LNCAP (cell line): ENCODE measurements around the gene TUBGCP3.

ENCODE experiments used
- CTCF ChIP-seq: fragments of 450-650 bp; IDR thresholded peaks from 2 replicates; pipeline ENCODE4 v1.5.1; 2017; ENCODE audit warnings: mild to moderate bottlenecking

The TUBGCP3 gene

DNA sequence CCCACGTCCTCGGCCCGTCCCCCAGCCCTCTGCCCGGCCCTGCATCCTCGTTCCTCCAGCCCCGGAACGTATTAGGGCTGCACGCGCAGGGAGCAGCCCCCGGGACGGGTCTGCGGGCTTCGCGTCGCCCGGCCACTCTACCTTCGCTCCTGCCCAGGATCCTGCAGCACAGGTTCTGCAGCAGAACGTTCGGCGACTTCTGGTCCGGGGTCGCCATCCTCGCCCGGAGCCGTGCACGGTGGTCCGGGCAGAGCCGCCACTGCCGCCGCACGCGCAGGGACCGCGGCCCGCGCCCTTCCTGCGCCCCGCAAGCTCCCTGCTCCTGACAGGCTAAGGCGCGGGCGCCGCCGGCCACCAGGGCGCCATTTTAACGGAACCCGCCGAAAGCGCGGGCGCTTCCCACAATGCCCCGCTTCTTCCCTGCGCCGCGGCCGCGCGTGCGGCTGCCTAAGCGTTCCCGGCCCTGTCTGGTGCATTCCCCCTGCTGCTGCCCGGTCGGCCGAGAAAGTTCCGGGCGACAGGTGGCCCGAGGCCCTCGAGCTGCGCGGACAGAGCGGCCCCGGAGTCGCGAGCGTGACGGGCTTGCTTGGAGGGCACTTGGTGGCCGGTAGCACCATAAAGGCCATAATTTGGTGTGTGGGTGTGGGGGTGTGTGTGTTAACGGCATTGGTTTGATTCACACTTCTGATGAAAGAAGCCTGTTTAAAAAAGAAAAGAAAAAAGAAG, at the start of gene TUBGCP3:
Gene TUBGCP3, minus strand, starts transcription at position 390 of the 726 bp plus-strand sequence. Its CDS starts 173 bp downstream, at position 217.
- TF ChIP-seq CTCF = no peak

DNA sequence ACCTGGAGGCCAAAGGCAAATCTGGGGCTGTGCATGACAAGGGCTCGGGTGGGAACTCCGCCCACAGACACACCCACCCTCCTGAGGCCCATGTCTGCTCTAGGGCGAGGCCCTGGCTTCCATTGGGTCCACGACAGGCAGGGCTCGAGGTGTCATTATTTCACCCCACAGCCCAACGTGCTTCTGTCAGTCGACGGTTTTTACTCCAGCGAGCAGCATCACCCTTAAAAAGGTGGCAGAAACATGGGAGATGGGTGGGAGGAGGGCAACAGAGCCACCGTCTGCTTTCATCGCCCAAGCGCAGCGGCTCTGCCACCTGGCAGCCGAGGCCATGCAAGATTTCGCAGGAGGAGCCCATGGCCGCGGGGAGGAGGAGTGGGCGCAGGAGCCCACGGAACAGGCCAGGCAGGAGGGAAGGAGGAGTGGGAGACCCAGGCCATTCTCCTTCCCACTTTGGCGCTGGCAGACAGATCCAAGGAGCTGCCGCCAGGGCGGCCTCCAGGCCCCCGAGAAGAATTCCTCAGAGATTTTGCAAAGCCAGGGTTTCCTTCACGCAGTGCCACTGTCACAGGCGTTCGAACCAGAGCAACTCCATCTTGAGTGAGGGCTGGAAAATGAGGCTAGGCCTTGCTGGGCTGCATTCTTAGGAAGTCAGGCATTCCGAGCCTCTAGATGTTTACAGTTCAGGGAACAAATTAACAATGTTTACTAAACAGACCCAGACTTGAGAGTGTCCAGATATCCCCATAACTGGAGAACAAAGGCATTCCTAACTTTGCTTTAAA, 49.3 kb upstream of the TUBGCP3 start:
- TF ChIP-seq CTCF = no peak

DNA sequence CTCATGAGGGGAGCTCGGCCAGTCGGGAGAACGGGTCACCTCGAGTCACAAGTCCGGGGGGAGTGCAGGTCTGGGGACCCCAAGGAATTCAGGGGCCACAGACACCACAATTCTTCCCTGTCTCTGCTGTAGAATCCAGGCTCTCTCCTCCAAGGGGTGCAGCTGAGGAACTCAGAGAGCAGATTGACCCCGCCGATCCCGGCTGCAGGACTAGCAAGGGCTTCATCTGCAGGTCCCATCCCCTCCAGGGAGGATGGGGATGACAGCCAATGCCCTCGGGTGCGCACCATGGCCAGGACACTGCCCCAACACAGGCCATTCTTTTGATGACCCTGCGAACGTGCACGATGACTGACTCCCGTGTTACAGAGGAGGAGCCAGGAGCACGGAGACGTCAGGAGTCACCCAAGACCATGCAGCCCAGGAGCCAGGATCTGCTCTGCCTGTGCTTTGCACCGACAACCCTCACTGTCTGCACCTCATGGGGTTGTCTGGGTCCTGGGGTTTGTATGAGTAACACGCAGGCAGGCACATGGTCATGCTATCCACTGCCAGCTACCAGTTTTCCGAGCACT, 48.5 kb upstream of the TUBGCP3 start:
- no peak for TF ChIP-seq CTCF

DNA sequence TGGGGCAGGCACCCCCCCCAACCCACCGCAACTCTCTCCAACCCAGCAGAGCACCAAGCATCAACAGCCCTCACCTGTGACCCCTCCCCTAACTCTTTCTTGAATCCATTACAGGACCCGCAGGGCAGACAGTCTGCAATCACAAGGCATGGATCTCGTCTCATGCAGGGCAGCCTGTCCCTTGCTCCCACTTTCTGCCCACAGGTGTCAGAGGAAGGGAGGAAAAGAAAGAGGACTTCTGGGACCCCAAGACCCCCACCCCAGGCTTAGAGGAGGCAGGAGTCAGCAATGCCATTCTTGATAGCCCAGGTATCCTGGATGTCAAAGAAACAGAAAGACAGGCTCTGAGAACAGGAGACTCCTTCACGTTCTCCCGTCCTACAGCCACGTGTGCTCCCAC, 47.4 kb upstream of the TUBGCP3 start:
- no peak for TF ChIP-seq CTCF

GRCh38 chr13:112634102-112634501, 46.1 kb upstream of the TUBGCP3 start:
- TF ChIP-seq CTCF = no peak

DNA sequence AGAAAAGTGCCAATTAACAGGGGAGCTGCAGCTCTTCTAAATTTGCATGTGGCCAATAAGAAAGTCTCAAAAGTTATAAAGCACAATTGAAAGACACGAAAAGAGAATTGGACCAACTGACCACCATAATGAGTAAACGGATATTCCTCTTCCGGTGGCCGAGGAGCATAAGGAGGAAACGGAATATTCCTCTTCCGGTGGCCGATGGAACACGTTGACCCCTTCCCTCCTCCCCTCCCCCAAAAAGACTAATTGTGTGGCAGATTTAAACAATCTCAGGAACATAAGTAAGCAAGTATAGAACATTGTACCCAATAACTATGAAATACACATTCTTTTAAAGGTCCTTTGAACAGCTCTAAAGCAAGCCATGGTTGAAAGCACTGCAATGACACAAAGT, 41.2 kb upstream of the TUBGCP3 start:
- TF ChIP-seq CTCF = no peak

DNA sequence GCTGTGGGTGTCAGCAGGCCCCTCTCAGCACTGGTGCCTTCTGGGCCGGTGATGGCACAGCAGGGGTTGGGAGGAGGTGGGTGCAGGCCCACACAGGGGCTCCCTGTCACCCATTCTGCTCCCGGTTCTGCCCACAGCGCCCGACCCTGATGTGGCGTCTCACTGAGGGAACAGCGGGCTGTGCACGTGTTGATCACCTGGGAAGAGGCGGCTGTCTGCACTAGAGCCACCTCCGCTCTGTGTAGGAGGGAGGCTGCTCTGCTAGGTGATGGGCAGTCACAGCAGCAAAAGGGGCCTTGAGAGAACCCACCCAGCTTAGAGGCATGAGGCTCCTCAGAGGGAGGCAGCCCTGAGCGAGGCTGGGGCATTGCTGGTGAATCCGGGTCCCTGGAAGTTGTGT, 39.2 kb upstream of the TUBGCP3 start:
- no peak for TF ChIP-seq CTCF
